ENCODE results near the gene CLEC7A. TPM values are rescaled to one million over a fixed set of nuclear protein-coding genes. Genes with fewer than 3 reads are reported as not detected.

The CLEC7A gene
- total RNA-seq (2021; ENCODE audit: unreplicated experiment): not detected
- not detected in 2 replicates for polyA plus RNA-seq (2012)
- Bru-seq, nascent RNA: not detected
- percentile 8 among the genes with signal in this experiment for BruChase-seq, experiment 1, labeled RNA remaining after a 6-hour chase
- BruChase-seq, experiment 2, labeled RNA remaining after a 2-hour chase: not detected
- long read RNA-seq: 0 reads

DNA sequence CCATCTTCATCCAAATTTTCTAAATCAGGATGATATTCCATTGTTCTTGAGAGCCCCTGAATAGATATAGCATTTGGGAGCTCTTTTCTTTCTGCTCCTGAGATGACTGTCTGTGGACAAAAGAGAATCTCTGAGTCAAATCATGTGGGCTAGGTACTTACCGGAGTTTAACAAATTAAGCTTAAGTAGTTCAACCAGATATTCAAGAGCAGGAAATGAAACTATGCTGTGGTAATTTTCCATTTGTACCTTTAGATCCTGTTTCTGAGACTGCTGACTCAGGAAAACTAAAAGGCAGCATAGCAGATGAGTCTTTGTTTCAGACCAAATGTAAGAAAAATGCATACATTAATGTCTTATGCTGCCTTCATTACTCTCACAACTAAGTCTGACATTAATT is at the start of gene CLEC7A:
CLEC7A (minus strand) TSS at position 158 of the 400 bp plus-strand sequence; CDS start at position 41, 117 bp downstream.
- ATAC-seq (no peak), DNase-seq (ENCODE audit: low read depth, low spot score) (no peak)
- Histone ChIP-seq H3K79me2 (ENCODE audit: insufficient read depth, low read length) (no peaks in the 10 kb centered on the region), H3K27me3 (ENCODE audit: insufficient read depth, low read length) (peaks cover 11% of the 10 kb centered on the region), H3K9ac (ENCODE audit: low read length) (no peak within 1 kb of the TSS), H3K27ac (ENCODE audit: low read depth, low read length) (no peak within 1 kb of the TSS), H2AFZ (ENCODE audit: low read depth, low read length, poor library complexity, severe bottlenecking) (no peak within 1 kb of the TSS), H3K9me2 (ENCODE audit: insufficient read depth) (no peaks in the 10 kb centered on the region), H3K4me3 (replicated peaks in 1 of 2; ENCODE audit: low read depth in 1 of 2, low read length in 2 of 2) (no peak within 1 kb of the TSS), H3K36me3 (ENCODE audit: control insufficient read depth in 1 of 2, insufficient read depth in 2 of 2, low read length in 2 of 2) (no peaks in the 10 kb centered on the region), H3K4me2 (ENCODE audit: low read length) (no peak within 1 kb of the TSS), H3K4me1 (ENCODE audit: control insufficient read depth in 1 of 2, insufficient read depth in 2 of 2, low read length in 2 of 2) (peaks cover 0 to 3% of the 10 kb centered on the region in 2 experiments; a peak in 1 of 4 replicates), H3K9me3 (ENCODE audit: control insufficient read depth in 1 of 2, insufficient read depth in 1 of 2, low read depth in 1 of 2, low read length in 2 of 2) (no peaks in the 10 kb centered on the region), H4K20me1 (ENCODE audit: insufficient read depth) (no peaks in the 10 kb centered on the region)
- BruUV-seq (replicated peaks): no TSS peak
- CTCF ChIA-PET: no interaction called here
- RAD21 ChIA-PET (ENCODE audit: low non-redundant PET in 1 of 2, low total read pairs in 2 of 2, uncharacterized antibody in 2 of 2, unreplicated experiment in 2 of 2): no interaction called here
- intact Hi-C loops (cut with micrococcal nuclease): no loop called here
- no peak for TF ChIP-seq JUND (IDR thresholded peaks at IDR 0.05)
- no peak for TF ChIP-seq SP1 (IDR thresholded peaks at IDR 0.05; ENCODE audit: low read depth)
- no peak for TF ChIP-seq CEBPB (IDR thresholded peaks at IDR 0.05; ENCODE audit: low read depth)
- TF ChIP-seq ELF1 (IDR thresholded peaks at IDR 0.05; ENCODE audit: borderline replicate concordance, low read depth): no peak
- TF ChIP-seq POLR2AphosphoS5 (IDR thresholded peaks at IDR 0.05; ENCODE audit: low read depth, low read length): no peak
- no peak for TF ChIP-seq SRF (IDR thresholded peaks at IDR 0.05; ENCODE audit: low read depth)
- no peak for TF ChIP-seq POLR2A (IDR thresholded peaks at IDR 0.05; ENCODE audit: borderline replicate concordance, extremely low read depth, insufficient read depth, insufficient read length)
- no peak for TF ChIP-seq RAD21 (IDR thresholded peaks at IDR 0.05; ENCODE audit: low read depth)
- no peak for TF ChIP-seq SIN3A (IDR thresholded peaks at IDR 0.05; ENCODE audit: low read depth)
- TF ChIP-seq YY1 (IDR thresholded peaks at IDR 0.05; ENCODE audit: extremely low read depth, insufficient replicate concordance, low read depth, low read length): no peak
- TF ChIP-seq, protein P1, sequence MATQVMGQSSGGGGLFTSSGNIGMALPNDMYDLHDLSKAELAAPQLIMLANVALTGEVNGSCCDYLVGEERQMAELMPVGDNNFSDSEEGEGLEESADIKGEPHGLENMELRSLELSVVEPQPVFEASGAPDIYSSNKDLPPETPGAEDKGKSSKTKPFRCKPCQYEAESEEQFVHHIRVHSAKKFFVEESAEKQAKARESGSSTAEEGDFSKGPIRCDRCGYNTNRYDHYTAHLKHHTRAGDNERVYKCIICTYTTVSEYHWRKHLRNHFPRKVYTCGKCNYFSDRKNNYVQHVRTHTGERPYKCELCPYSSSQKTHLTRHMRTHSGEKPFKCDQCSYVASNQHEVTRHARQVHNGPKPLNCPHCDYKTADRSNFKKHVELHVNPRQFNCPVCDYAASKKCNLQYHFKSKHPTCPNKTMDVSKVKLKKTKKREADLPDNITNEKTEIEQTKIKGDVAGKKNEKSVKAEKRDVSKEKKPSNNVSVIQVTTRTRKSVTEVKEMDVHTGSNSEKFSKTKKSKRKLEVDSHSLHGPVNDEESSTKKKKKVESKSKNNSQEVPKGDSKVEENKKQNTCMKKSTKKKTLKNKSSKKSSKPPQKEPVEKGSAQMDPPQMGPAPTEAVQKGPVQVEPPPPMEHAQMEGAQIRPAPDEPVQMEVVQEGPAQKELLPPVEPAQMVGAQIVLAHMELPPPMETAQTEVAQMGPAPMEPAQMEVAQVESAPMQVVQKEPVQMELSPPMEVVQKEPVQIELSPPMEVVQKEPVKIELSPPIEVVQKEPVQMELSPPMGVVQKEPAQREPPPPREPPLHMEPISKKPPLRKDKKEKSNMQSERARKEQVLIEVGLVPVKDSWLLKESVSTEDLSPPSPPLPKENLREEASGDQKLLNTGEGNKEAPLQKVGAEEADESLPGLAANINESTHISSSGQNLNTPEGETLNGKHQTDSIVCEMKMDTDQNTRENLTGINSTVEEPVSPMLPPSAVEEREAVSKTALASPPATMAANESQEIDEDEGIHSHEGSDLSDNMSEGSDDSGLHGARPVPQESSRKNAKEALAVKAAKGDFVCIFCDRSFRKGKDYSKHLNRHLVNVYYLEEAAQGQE (IDR thresholded peaks at IDR 0.05; ENCODE audit: low read depth): no peak
- POLR2A ChIA-PET: no interaction called here
